GM08714 (cell line): Measurements from ENCODE around the gene PTBP1.

ENCODE experiments used
- H3K4me3 ChIP-seq: fragments of 200-500 bp; sonication (Bioruptor generic); 2 replicates; pipeline ENCODE4 v1.5.1; 2014; ENCODE audit warnings: mild to moderate bottlenecking, low read length, inconsistent platforms
- ZNF274 ChIP-seq: IDR thresholded peaks from 2 replicates; pipeline ENCODE4 v1.6.1; 2012; ENCODE audit warnings: mild to moderate bottlenecking, low read depth, low read length

Gene PTBP1

DNA sequence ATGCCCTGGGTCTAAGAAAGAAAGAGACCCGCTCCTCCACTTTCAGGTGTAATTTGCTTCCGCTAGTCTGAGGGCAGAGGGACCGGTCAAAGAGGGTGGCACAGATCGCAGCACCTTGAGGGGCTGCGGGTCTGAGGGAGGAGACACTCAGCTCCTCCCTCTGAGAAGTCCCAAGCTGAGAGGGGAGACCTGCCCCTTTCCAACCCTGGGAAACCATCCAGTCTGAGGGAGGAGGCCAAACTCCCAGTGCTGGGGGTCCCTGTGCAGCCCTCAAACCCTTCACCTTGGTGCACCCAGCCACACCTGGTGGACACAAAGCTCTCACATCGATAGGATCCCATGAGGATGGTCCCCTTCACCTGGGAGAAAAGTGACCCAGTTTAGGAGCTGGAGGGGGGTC lies 33.4 kb upstream of the PTBP1 start:
- H3K4me3 ChIP-seq = no peak overlapping the region
- no peak for TF ChIP-seq ZNF274

DNA sequence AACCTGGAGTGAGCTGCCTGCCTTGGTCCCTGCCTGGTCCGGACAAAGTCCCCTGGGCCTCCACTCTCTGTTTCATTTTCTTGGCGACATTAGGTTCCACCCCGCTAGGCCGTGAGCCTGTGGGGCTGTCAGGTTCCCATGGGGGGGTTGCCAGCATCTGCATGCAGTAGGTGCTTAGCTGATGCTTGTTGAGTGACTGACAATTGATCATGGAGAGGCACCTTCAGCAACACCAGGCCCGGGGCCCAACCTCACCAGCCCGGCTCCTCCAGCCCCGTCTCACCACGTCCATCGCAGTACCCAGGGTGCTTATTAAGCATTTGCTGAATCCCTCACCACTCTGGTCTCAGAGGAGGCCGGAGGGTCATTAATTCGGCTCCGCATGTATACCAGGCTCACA lies 33.0 kb upstream of the PTBP1 start:
- no peak overlapping the region for H3K4me3 ChIP-seq
- no peak for TF ChIP-seq ZNF274

DNA sequence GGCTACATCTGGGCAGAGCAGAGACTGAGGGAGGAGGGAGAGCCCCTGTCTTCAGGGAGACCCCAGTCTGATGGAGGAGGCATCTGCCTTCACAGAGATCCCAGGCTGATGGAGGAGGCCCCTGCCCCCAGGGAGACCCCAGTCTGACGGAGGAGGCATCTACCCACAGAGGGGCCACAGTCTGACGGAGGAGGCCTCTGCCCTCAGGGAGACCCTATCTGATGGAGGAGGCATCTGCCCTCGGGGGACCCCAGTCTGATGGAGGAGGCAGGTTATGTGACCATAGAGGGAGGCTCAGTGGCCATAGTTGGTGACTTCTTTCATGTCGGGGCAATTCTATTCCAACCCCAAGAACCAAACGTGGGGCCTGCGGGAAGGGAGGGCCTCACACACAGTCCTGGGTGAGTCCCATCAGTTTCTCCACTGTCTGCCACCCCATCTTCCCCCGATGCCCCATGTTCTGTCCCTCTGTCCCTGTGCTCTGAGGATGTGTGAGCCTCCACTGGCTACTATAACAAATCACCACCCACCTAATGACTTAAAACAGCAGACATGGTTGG lies 32.0 kb upstream of the PTBP1 start:
- no peak overlapping the region for H3K4me3 ChIP-seq
- TF ChIP-seq ZNF274 = no peak

DNA sequence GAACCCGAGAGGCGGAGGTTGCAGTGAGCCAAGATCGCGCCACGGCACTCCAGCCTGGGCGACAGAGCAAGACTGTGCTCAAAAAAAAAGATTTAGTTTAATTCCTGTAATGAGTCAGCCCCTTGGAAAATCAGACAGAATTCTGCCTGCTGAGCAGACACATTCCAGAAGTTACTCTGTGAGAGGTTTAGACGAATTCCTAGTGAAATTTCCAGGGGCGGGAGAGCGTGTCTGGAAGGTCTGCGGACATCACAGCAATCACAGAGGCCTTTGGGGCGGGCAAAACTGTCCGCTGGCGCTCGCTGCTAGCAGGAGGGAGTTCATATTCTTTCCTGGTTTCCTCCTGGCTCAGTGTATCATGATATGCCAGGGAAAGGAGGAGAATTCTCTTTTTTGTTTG lies 28.8 kb upstream of the PTBP1 start:
- H3K4me3 ChIP-seq = no peak overlapping the region
- no peak for TF ChIP-seq ZNF274

DNA sequence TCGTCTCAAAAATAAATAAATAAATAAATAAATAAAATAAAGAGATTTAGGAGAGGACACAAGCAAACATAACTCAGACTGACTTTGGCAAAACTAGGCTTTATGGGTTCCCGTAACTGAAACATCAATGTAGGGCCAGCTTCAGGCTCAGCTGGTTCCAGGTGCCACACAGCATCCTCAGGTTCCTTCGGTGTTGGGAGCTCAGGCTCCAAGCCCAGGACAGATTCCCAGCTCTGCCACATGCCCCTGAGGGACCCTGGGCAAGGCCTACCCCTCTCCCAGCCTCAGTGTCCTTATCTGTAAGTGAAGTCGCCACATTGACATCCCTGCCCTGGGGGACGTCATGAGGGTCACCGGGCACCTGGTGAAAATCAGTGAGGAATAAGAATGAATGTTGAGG lies 27.6 kb upstream of the PTBP1 start:
- H3K4me3 ChIP-seq = no peak overlapping the region
- TF ChIP-seq ZNF274 = no peak

DNA sequence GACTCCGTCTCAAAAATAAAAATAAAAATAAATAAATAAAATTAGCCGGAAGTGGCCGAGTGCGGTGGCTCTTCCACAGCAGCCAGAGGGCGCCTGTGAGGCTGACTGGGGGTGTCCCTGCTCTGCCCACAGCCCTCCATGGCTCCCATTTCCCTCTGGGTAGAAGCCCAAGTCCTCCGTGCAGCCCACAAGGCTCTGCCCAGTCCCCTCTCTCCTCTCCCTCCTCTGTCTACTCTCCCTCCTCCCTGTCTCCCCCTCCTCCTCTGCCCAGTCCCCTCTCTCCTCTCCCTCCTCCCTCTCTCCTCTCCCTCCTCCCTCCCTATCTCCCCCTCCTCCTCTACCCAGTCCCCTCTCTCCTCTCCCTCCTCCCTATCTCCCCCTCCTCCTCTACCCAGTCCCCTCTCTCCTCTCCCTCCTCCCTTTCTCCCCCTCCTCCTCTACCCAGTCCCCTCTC lies 25.9 kb upstream of the PTBP1 start:
- no peak for TF ChIP-seq ZNF274
- H3K4me3 ChIP-seq = no peak overlapping the region

DNA sequence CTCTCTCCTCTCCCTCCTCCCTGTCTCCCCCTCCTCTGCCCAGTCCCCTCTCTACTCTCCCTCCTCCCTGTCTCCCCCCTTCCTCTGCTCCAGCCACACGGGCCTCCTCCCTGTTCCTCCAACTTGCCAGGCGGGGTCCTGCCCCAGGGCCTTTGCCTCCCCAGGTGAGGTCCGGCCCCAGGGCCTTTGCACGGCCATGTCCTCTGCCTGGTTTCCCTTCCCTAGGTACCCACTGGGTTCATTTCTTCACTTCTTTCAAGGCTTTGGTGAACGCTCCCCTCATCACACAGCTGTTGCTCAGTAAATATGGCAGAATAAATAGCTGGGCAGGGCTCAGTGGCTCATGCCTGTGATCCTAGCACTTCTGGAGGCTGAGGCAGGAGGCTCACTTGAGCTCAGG lies 25.2 kb upstream of the PTBP1 start:
- no peak overlapping the region for H3K4me3 ChIP-seq
- TF ChIP-seq ZNF274 = no peak

DNA sequence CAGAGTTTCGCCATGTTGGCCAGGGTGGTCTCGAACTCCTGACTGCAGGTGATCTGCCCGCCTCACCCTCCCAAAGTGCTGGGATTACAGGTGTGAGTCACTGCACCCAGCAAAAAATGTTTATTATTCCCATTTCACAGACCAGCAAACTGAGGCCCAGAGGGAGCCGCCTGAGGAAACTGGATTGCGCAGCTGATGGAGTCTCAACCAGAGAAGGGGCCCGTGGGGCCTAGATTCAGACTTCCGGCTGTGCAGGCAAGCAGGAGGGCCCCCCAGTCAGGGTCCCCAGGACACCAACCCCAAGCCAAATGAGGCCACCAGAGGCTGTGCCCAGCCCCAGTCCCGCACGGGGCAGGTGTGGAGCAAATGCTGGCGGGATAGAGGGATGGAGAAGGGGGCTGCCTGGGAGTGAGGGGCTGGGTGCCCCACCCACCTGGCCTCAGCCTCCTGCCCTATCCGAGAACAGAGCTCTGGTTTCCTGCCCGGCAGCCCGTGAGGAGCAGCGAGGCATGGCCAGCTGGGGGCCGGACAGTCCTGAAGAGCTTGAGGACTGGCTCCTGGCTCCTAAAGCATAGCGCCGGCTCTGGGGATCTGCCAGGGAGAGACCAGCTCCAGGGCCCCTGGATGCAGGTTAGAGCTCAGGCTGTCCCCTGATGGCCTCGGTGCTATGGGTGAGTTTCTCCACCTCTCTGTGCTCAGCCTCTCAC lies 24.4 kb upstream of the PTBP1 start:
- TF ChIP-seq ZNF274 = no peak
- H3K4me3 ChIP-seq = no peak overlapping the region

DNA sequence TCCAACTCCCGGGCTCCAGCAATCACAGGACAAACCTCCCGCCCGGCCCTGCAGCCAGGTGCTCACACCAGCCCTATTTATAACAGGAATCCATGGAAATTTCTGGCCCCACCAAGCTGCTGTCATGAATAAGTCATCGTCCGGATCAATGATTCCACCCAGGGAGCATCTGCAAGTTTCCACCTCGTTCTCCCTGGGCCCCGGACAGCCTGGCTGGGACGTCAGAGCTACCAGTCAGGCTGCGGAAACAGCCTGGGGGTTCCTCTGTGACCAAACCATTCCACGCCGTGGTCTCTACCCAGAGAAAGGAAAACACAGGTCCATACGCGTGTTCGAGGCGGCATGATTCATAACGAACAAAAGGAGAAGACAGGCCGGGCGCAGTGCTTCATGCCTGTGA lies 20.7 kb upstream of the PTBP1 start:
- no peak for TF ChIP-seq ZNF274
- no peak overlapping the region for H3K4me3 ChIP-seq

DNA sequence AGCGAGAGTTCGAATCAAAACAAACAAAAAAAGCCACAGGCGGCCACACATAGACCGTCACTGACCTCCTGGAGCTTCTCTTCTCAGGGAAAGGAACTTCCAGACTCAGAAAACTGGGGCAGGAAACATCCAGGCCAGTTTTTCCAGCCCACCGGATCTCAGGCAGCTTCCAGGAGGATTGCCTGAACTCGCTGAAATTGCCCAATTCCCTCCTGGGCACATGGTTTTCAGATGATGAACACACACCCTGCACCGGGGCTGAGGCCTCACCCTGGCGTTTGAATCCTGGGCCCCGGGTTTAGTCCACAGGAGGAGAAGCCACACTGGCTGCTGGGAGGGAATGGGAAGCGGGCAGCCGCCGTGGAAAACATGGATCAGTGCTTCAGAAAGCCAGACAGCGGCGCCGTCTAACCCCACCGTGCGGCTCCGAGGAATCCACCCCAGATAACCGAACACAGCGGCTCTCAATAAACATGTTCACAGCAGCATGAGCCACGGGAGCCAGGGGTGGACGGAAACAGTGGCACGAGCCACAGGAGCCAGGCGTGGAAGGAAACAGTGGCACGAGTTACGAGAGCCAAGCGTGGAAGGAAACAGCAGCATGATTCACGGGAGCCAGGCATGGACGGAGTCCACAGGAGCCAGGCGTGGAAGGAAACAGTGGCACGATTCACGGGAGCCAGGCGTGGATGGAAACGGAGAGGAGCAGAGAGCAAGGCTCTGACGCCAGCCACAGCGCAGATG lies 18.2 kb upstream of the PTBP1 start:
- no peak for TF ChIP-seq ZNF274
- no peak overlapping the region for H3K4me3 ChIP-seq

DNA sequence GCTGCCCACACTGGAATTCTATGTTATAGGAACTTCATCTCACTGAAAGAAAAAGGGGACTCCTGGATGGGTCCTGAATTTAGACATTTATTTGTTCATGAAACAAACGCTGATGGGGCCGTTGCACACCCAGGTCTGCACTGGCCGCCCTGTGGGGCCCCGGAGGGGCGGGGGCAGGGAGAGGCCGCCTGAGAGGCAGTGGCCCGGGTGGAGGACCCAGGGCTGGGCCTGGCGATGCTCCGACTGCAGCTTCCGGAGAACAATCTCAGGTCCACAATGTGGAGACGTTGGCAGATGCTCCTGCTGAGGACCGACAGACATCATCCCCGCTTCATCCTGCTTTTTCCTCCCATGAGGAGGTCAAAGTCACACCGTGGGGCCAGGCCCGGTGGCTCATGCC lies 16.3 kb upstream of the PTBP1 start:
- TF ChIP-seq ZNF274 = no peak
- H3K4me3 ChIP-seq = no peak overlapping the region

DNA sequence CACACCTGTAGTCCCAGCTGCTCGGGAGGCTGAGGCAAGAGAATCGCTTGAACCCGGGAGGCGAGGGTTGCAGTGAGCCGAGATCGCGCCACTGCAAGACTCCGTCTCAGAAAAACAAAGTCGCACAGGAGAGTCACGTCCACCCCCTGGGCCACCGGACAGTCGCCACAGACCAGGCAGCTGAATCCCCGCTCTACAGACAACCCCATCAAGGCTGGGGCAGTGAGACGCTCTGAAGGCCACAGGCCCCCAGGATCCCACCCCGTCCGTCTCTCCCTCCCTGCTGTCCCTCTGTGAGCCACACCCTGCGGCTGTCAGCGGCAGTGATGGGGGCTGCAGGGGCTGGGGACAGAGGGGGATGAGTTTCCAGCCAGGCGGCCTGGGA lies 15.5 kb upstream of the PTBP1 start:
- no peak overlapping the region for H3K4me3 ChIP-seq
- no peak for TF ChIP-seq ZNF274

DNA sequence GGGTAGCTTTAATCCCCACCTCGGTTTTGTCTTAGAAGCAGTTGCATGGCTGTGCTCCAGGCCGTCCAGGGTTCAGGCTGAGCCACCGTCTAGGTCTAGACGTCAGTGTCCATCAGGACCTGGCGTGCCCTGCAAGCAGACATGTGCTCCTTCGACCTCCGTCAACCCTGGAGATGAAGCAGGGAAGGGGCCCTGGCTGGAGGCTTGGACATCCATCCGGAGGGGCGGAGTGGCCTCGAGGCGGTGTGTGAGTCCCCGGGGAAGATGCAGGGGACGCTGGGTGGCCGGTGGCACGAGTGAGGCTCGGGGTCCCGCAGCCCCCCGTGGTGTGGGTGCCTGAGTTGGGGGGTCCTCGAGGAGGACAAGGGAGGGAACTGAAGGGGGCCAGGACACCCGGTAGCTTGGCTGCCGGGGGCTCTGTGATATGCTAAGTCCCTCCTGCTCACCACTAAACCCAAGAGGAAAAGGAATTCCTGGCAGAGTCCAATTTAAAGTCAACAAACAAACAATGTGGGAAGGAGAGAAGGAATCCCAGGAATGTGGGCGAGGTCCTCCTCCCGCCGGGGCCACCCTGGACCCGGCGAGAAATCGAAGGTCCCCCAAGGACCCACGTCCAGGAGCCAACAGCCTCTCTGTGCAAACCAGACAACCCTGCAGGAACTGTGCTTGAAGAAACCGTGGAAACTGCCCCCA lies 14.9 kb upstream of the PTBP1 start:
- TF ChIP-seq ZNF274 = no peak
- no peak overlapping the region for H3K4me3 ChIP-seq

DNA sequence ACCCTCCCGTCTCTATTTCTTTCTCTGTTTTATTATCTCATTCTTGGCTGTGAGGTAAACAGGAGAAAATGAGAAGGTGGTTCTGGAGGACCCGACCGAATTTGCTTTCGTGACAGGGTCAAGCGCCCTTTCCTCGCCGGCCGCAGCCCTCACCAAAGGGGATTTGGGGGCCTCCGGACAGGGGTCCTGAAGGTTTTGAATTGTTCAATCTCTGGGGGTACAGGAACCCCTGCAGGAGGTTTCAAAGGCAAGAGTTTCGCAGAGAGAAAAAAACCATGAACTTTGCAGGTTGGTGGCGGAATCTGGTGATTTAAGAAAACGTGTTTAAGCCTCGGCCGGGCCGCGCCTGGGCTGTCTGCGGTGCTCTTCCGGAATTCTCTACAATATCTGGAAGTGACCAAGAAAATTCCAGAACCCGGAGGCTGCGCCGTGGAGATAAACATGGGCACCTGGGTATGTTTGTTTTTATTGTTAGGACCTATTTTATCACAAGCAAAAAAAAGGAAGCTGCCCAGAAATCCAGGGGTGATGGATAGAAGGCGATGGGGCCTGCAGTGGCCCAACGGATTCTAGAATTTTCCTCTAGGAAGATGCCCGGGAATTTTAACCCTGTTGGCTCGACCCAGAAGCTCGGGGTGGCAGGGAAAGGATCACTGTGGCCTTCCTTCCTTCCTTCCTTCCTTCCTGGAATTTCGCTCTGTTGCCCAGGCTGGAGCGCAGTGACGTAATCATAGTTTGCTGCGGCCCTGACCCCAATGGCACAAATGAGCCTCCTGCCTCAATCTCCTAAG lies 14.2 kb upstream of the PTBP1 start:
- H3K4me3 ChIP-seq = no peak overlapping the region
- TF ChIP-seq ZNF274 = no peak
